Endothelial cell of umbilical vein (primary cell): ENCODE results near the gene ADGRL3.

Experiments used
- EZH2 ChIP-seq: IDR thresholded peaks from 2 replicates; pipeline ENCODE4 v1.6.1; 2012; ENCODE audit warnings: borderline replicate concordance, low read depth, mild to moderate bottlenecking, moderate library complexity, low read length, inconsistent platforms; ENCODE audit not compliant: severe bottlenecking
- FOS ChIP-seq: IDR thresholded peaks from 2 replicates; pipeline ENCODE4 v1.6.1; 2011; ENCODE audit warnings: mild to moderate bottlenecking, low read length, moderate library complexity, borderline replicate concordance; ENCODE audit not compliant: insufficient read depth
- GATA2 ChIP-seq: IDR thresholded peaks from 2 replicates; pipeline ENCODE4 v1.7.0; 2011; ENCODE audit warnings: low read depth, mild to moderate bottlenecking, moderate library complexity, mixed read lengths, low read length; ENCODE audit not compliant: insufficient read length, insufficient read depth
- JUN ChIP-seq: IDR thresholded peaks from 2 replicates; pipeline ENCODE4 v1.6.1; 2011; ENCODE audit warnings: borderline replicate concordance, low read depth; ENCODE audit not compliant: insufficient read length, insufficient read depth
- MYC ChIP-seq: IDR thresholded peaks from one replicate; pipeline ENCODE4 v1.6.1; 2011; ENCODE audit warnings: mild to moderate bottlenecking, low read depth, low read length
- POLR2A ChIP-seq: IDR thresholded peaks from 2 replicates; pipeline ENCODE4 v1.6.1; 2012; ENCODE audit warnings: low read depth, mild to moderate bottlenecking, control low read depth, low read length
- POLR2AphosphoS5 ChIP-seq: IDR thresholded peaks from 2 replicates; pipeline ENCODE4 v1.6.1; 2012; ENCODE audit warnings: low read depth, mild to moderate bottlenecking, control low read depth, low read length, moderate library complexity; ENCODE audit not compliant: insufficient read depth
- TF ChIP-seq, protein P1 (sequence below), 2 donors: IDR thresholded peaks; 1 replicate in 1 of 2; 2 replicates in 1 of 2; pipeline ENCODE4 v1.5.1; 2011; ENCODE audit warnings: low read length in 2 of 2, mild to moderate bottlenecking in 2 of 2, moderate library complexity in 2 of 2, control low read depth in 1 of 2, inconsistent platforms in 1 of 2, low read depth in 1 of 2; ENCODE audit not compliant: insufficient read depth in 1 of 2; ENCODE audit errors: extremely low read depth in 1 of 2
- TF ChIP-seq, protein P2 (sequence below): IDR thresholded peaks from 2 replicates; pipeline ENCODE4 v1.6.1; 2011; ENCODE audit not compliant: insufficient read depth, insufficient read length

DNA sequence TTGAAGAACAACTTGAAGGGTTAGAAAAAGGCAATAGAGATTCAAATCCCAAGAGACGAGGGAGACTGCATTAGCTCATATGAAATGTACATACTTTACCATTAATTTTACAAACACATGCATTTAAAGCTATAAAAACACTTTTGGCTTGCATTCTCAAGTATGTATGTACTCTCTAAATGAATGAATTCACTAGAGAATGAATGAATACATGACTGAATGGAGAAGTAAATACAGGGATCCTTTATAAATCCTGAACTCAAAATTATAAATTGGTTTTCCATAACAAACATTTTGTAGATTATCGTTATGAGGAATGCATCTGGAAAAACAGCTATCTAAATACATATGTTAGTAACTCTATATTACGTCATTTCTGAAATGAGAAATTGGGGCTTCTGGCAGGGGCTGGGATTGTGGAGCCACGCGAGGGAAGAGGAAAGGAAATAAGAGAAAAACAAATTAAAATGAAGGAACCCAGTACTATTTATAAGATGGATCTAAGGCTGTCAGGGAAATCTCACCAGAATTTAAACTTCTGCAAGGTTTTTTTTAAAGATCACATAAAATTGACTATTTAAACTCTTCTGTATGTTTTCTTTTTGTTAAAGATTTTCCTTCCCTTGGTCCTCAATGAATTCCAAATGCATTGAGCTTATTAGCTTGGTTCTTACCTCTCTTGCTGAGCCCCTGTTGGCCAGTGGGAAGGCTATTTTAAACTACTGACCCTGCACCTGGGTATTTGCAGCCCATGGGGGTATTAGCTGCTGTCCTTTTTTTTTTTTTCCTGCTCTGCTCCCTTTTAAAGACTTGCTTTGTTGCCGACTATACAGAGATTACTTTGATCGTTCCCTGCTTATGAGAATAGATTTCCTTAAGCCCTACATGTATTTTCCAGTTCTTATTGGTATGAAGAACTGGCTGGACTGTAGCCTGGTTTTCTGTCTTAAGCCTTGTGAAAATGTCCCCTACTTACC lies 207.8 kb downstream of the ADGRL3 start:
- TF ChIP-seq, protein P1, sequence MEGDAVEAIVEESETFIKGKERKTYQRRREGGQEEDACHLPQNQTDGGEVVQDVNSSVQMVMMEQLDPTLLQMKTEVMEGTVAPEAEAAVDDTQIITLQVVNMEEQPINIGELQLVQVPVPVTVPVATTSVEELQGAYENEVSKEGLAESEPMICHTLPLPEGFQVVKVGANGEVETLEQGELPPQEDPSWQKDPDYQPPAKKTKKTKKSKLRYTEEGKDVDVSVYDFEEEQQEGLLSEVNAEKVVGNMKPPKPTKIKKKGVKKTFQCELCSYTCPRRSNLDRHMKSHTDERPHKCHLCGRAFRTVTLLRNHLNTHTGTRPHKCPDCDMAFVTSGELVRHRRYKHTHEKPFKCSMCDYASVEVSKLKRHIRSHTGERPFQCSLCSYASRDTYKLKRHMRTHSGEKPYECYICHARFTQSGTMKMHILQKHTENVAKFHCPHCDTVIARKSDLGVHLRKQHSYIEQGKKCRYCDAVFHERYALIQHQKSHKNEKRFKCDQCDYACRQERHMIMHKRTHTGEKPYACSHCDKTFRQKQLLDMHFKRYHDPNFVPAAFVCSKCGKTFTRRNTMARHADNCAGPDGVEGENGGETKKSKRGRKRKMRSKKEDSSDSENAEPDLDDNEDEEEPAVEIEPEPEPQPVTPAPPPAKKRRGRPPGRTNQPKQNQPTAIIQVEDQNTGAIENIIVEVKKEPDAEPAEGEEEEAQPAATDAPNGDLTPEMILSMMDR (IDR thresholded peaks at IDR 0.05; ENCODE audit: extremely low read depth in 1 of 2, insufficient read depth in 1 of 2, low read depth in 1 of 2, low read length in 2 of 2), result no peak
- TF ChIP-seq POLR2A (no peak), MYC (no peak), EZH2 (no peak), FOS (no peak), POLR2AphosphoS5 (no peak), JUN (no peak), GATA2 (no peak)
- TF ChIP-seq, protein P2, sequence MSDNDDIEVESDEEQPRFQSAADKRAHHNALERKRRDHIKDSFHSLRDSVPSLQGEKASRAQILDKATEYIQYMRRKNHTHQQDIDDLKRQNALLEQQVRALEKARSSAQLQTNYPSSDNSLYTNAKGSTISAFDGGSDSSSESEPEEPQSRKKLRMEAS, result no peak
